GM19395 (cell line): ENCODE results near the gene TMEM266.
A peak's percentile ranks its signal among the peaks of the same experiment; 100 is the strongest.

ENCODE experiments used
- ATAC-seq: cut with Tn5 transposase; IDR thresholded peaks from one replicate; pipeline ENCODE4 v1.9.1; 2021; ENCODE audit warnings: mild to moderate bottlenecking, moderate library complexity; ENCODE audit not compliant: unreplicated experiment

TMEM266 gene

GRCh38 chr15:76127169-76127568, 67.4 kb downstream of the TMEM266 start:
- ATAC-seq = no peak

- ATAC-seq = no peak
These were observed 68.1 kb downstream of the TMEM266 start for GRCh38 chr15:76127880-76128279.

- ATAC-seq = no peak
These were observed 74.8 kb downstream of the TMEM266 start for GRCh38 chr15:76134537-76134936.

GRCh38 chr15:76135516-76135915, 75.7 kb downstream of the TMEM266 start:
- no peak for ATAC-seq

GRCh38 chr15:76138436-76138835, 78.7 kb downstream of the TMEM266 start:
- ATAC-seq = no peak

- peak; percentile 76 for ATAC-seq
These were observed 79.7 kb downstream of the TMEM266 start for GRCh38 chr15:76139368-76140073.

- no peak for ATAC-seq
These were observed 80.3 kb downstream of the TMEM266 start for GRCh38 chr15:76140074-76140464.

- no peak for ATAC-seq
These were observed 87.0 kb downstream of the TMEM266 start for GRCh38 chr15:76146812-76147211.

- no peak for ATAC-seq
These were observed 88.3 kb downstream of the TMEM266 start for GRCh38 chr15:76147906-76148570.

GRCh38 chr15:76149291-76149915, 89.6 kb downstream of the TMEM266 start:
- ATAC-seq = no peak

GRCh38 chr15:76150513-76150912, 90.7 kb downstream of the TMEM266 start:
- peak; percentile 11 for ATAC-seq

- peak; percentile 93 for ATAC-seq
These were observed 91.3 kb downstream of the TMEM266 start for GRCh38 chr15:76150971-76151598.

- no peak for ATAC-seq
These were observed 91.8 kb downstream of the TMEM266 start for GRCh38 chr15:76151599-76151974.

GRCh38 chr15:76152197-76152596, 92.4 kb downstream of the TMEM266 start:
- no peak for ATAC-seq

- no peak for ATAC-seq
These were observed 93.7 kb downstream of the TMEM266 start for GRCh38 chr15:76153241-76154197.

- no peak for ATAC-seq
These were observed 95.9 kb downstream of the TMEM266 start for GRCh38 chr15:76155731-76156130.

GRCh38 chr15:76158226-76158625, 98.4 kb downstream of the TMEM266 start:
- no peak for ATAC-seq

- ATAC-seq = no peak
These were observed 99.0 kb downstream of the TMEM266 start for GRCh38 chr15:76158815-76159214.

- no peak for ATAC-seq
These were observed 99.5 kb downstream of the TMEM266 start for GRCh38 chr15:76159282-76159681.

GRCh38 chr15:76160426-76161152, 100.8 kb downstream of the TMEM266 start:
- ATAC-seq = no peak
